K562 (cell line): Measurements from ENCODE around the gene NDUFB8. TPM values are rescaled to one million over a fixed set of nuclear protein-coding genes. Genes with fewer than 3 reads are reported as not detected.

Experiments used
- BHLHE40 ChIP-seq: IDR thresholded peaks from 2 replicates; pipeline ENCODE4 v1.6.1; 2011; ENCODE audit warnings: low read length, improper control_type of control experiment
- BMI1 ChIP-seq: fragments of 150-350 bp; IDR thresholded peaks from 2 replicates; pipeline ENCODE4 v1.6.1; 2014; ENCODE audit warnings: low read length
- CAMTA2 ChIP-seq: fragments of 250-450 bp; sonication (Bioruptor Pico); conservative IDR thresholded peaks from 2 replicates; pipeline ENCODE4 v1.5.1; 2022
- CEBPG ChIP-seq, 3 experiments: fragments of 200-800 bp in 1 of 3; sonication (Bioruptor generic) in 1 of 3; sonication (generic) in 1 of 3; formaldehyde crosslinking in 1 of 3; IDR thresholded peaks in 2 of 3; conservative IDR thresholded peaks in 1 of 3; 2 replicates each; pipeline versions ENCODE4 v1.6.1 to v1.8.0; 2016 to 2022; ENCODE audit warnings: missing compliant biosample characterization in 2 of 3, missing genetic modification characterization in 2 of 3, mild to moderate bottlenecking in 1 of 3, missing genetic modification reagents in 1 of 3
- EZH2 ChIP-seq: IDR thresholded peaks from 2 replicates; pipeline ENCODE4 v1.6.1; 2012; ENCODE audit warnings: low read depth, mild to moderate bottlenecking, inconsistent platforms, low read length, borderline replicate concordance
- FOXA3 ChIP-seq, 2 experiments: fragments of 450-650 bp in 1 of 2; sonication (generic) in 1 of 2; formaldehyde crosslinking; IDR thresholded peaks in 1 of 2; conservative IDR thresholded peaks in 1 of 2; 2 replicates each; pipeline versions ENCODE4 v1.4.0 to v1.8.0; 2020 to 2022; ENCODE audit warnings: mild to moderate bottlenecking in 2 of 2, missing genetic modification reagents in 1 of 2
- FOXK2 ChIP-seq, 2 experiments: fragments of 450-650 bp; IDR thresholded peaks in 1 of 2; conservative IDR thresholded peaks in 1 of 2; 2 replicates each; pipeline ENCODE4 v1.6.1; 2016; ENCODE audit warnings: low read depth in 2 of 2, mild to moderate bottlenecking in 1 of 2
- IRF2 ChIP-seq: sonication (generic); formaldehyde crosslinking; IDR thresholded peaks from 2 replicates; pipeline ENCODE4 v1.8.1; 2022; ENCODE audit warnings: mild to moderate bottlenecking, missing genetic modification reagents
- NBN ChIP-seq: fragments of 450-650 bp; IDR thresholded peaks from 2 replicates; pipeline ENCODE4 v1.6.1; 2016; ENCODE audit warnings: low read depth, mild to moderate bottlenecking
- NFXL1 ChIP-seq: fragments of 450-650 bp; formaldehyde crosslinking; IDR thresholded peaks from 2 replicates; pipeline ENCODE4 v1.4.0; 2021; ENCODE audit warnings: mild to moderate bottlenecking
- NR4A1 ChIP-seq, 2 experiments: fragments of 250-450 bp in 1 of 2; fragments of 450-650 bp in 1 of 2; sonication (Bioruptor Pico) in 1 of 2; IDR thresholded peaks; 2 replicates each; pipeline versions ENCODE4 v1.4.0 to v1.6.1; 2016 to 2020; ENCODE audit warnings: mild to moderate bottlenecking in 2 of 2, missing compliant biosample characterization in 1 of 2, missing genetic modification characterization in 1 of 2, moderate library complexity in 1 of 2
- NRF1 ChIP-seq, 2 experiments: fragments of 450-650 bp; IDR thresholded peaks in 1 of 2; conservative IDR thresholded peaks in 1 of 2; 2 replicates each; pipeline ENCODE4 v1.6.1; 2014; ENCODE audit warnings: mild to moderate bottlenecking in 2 of 2
- PURB ChIP-seq: sonication (generic); formaldehyde crosslinking; IDR thresholded peaks from 2 replicates; pipeline ENCODE4 v1.9.0; 2021; ENCODE audit warnings: low read depth, mild to moderate bottlenecking, missing genetic modification reagents
- RFX1 ChIP-seq: fragments of 450-650 bp; IDR thresholded peaks from 2 replicates; pipeline ENCODE4 v1.6.1; 2016; ENCODE audit warnings: mild to moderate bottlenecking, moderate library complexity
- SNIP1 ChIP-seq: fragments of 450-650 bp; IDR thresholded peaks from 2 replicates; pipeline ENCODE4 v1.7.1; 2017; ENCODE audit warnings: low read depth, mild to moderate bottlenecking
- SREBF1 ChIP-seq: fragments of 150-350 bp; IDR thresholded peaks from 2 replicates; pipeline ENCODE4 v1.6.1; 2014; ENCODE audit warnings: antibody characterized with exemption, low read depth, low read length, borderline replicate concordance
- TRIM24 ChIP-seq, 2 experiments: fragments of 450-650 bp; IDR thresholded peaks; 2 replicates each; pipeline ENCODE4 v1.6.1; 2016
- ZNF146 ChIP-seq: IDR thresholded peaks from one replicate; pipeline ENCODE4 v1.6.1; 2018; ENCODE audit warnings: missing compliant biosample characterization; ENCODE audit not compliant: unreplicated experiment
- ZNF77 ChIP-seq: fragments of 250-450 bp; sonication (Bioruptor Pico); IDR thresholded peaks from 2 replicates; pipeline ENCODE4 v1.5.0; 2020
- polyA plus RNA-seq, 8 experiments: library from polyadenylated mRNA; depleted of rRNA in 4 of 8; stranded (reverse) in 5 of 8; unstranded in 3 of 8; fragments of >200 nt; fragmentation: Nextera tagmentation in 2 of 8; fragmentation: Illumina TruSeq in 1 of 8; extraction: Ambion mirVana in 2 of 8; extraction: Trizol in 1 of 8; gene quantifications; 2 replicates each; pipeline versions ENCODE4 v1.2.1 to v1.2.3, GENCODE V29; 2011 to 2014; ENCODE audit warnings: inconsistent platforms in 1 of 8, missing spikeins in 1 of 8
- total RNA-seq, 7 experiments: library from RNA; depleted of rRNA in 6 of 7; stranded (reverse); fragments of >200 nt in 6 of 7; fragmentation: Illumina TruSeq in 2 of 7; extraction: Trizol in 2 of 7; gene quantifications; 2 replicates each; pipeline versions ENCODE4 v1.2.1 to v1.2.3, GENCODE V29; 2011 to 2021; ENCODE audit warnings: low replicate concordance in 1 of 7
- TF ChIP-seq, protein P1 (sequence below), 3 experiments: fragments of 200-800 bp in 1 of 3; fragments of 250-450 bp in 1 of 3; fragments of 450-650 bp in 1 of 3; sonication (Bioruptor Pico) in 1 of 3; sonication (Bioruptor generic) in 1 of 3; formaldehyde crosslinking in 1 of 3; IDR thresholded peaks; 2 replicates each; pipeline versions ENCODE4 v1.6.1 to v1.8.0; 2016 to 2022; ENCODE audit warnings: mild to moderate bottlenecking in 2 of 3, missing genetic modification characterization in 2 of 3, missing compliant biosample characterization in 1 of 3, moderate library complexity in 1 of 3
- TF ChIP-seq, protein P2 (sequence below): fragments of 250-450 bp; sonication (Bioruptor Pico); IDR thresholded peaks from 2 replicates; pipeline ENCODE4 v1.4.0; 2020; ENCODE audit warnings: borderline replicate concordance

NDUFB8 gene
- total and polyA plus RNA-seq, 9 of the 15 experiments (the other 6 are each of a cell fraction or from before 2014, with no cell fraction given) = 131 to 360 (median 199) TPM

DNA sequence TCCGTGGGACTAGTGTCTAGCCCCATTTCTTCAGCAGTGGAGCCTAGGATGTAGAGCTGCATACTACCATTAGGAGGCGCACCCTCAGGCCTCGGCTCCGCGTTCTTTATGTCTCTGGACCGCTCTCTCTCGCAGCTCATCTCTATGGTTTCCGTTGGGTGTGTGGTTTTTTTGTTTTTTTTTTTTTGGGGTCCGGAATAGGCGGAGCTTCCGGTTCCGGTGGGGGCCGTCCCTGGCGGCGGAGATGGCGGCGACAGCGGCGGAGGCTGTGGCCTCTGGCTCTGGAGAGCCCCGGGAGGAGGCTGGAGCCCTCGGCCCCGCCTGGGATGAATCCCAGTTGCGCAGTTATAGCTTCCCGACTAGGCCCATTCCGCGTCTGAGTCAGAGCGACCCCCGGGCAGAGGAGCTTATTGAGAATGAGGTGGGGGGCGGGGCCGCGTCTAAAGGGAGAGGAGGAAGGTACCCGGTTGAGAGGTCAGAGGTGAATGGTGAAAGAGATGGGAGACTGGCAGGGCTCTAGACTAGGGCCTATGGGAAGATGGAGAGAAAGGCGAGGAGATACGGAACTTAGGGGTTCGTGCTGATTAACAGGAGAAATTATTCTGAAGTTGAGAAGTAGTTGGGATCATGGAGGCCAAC lies 6.2 kb upstream of the NDUFB8 start, which contains the start of gene HIF1AN (continued):
- TF ChIP-seq BMI1 = no peak
- TF ChIP-seq TRIM24 (IDR thresholded peaks at IDR 0.05) = no peak
- TF ChIP-seq ZNF77 = no peak
- TF ChIP-seq NR4A1 (CRISPR knock-in tag; IDR thresholded peaks at IDR 0.05) = no peak
- TF ChIP-seq NR4A1 (tag; IDR thresholded peaks at IDR 0.05) = no peak
- TF ChIP-seq, protein P1, sequence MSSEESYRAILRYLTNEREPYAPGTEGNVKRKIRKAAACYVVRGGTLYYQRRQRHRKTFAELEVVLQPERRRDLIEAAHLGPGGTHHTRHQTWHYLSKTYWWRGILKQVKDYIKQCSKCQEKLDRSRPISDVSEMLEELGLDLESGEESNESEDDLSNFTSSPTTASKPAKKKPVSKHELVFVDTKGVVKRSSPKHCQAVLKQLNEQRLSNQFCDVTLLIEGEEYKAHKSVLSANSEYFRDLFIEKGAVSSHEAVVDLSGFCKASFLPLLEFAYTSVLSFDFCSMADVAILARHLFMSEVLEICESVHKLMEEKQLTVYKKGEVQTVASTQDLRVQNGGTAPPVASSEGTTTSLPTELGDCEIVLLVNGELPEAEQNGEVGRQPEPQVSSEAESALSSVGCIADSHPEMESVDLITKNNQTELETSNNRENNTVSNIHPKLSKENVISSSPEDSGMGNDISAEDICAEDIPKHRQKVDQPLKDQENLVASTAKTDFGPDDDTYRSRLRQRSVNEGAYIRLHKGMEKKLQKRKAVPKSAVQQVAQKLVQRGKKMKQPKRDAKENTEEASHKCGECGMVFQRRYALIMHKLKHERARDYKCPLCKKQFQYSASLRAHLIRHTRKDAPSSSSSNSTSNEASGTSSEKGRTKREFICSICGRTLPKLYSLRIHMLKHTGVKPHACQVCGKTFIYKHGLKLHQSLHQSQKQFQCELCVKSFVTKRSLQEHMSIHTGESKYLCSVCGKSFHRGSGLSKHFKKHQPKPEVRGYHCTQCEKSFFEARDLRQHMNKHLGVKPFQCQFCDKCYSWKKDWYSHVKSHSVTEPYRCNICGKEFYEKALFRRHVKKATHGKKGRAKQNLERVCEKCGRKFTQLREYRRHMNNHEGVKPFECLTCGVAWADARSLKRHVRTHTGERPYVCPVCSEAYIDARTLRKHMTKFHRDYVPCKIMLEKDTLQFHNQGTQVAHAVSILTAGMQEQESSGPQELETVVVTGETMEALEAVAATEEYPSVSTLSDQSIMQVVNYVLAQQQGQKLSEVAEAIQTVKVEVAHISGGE (CRISPR knock-in tag; IDR thresholded peaks at IDR 0.05) = peak in 1 of 3 experiments; percentile 36; a peak in 1 of 6 replicates
- no peak for TF ChIP-seq FOXA3 (CRISPR knock-in tag; conservative IDR thresholded peaks at IDR 0.05 in 1 of 2, IDR thresholded peaks at IDR 0.05 in 1 of 2)
- no peak for TF ChIP-seq BHLHE40
- TF ChIP-seq, protein P2, sequence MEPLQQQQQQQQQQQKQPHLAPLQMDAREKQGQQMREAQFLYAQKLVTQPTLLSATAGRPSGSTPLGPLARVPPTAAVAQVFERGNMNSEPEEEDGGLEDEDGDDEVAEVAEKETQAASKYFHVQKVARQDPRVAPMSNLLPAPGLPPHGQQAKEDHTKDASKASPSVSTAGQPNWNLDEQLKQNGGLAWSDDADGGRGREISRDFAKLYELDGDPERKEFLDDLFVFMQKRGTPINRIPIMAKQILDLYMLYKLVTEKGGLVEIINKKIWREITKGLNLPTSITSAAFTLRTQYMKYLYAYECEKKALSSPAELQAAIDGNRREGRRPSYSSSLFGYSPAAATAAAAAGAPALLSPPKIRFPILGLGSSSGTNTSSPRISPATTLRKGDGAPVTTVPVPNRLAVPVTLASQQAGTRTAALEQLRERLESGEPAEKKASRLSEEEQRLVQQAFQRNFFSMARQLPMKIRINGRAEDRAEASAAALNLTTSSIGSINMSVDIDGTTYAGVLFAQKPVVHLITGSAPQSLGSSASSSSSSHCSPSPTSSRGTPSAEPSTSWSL = no peak
- no peak for TF ChIP-seq ZNF146 (CRISPR knock-in tag)
- TF ChIP-seq RFX1 = peak; percentile 25; the same call in 1 of the 2 replicates
- TF ChIP-seq SNIP1 = peak; percentile 89
- peak; percentile 64 to 70 for TF ChIP-seq FOXK2 (conservative IDR thresholded peaks at IDR 0.05 in 1 of 2, IDR thresholded peaks at IDR 0.05 in 1 of 2; ENCODE audit: low read depth in 2 of 2)
- TF ChIP-seq CAMTA2 (CRISPR knock-in tag) = no peak
- peak; percentile 79 for TF ChIP-seq NBN
- TF ChIP-seq NRF1 (conservative IDR thresholded peaks at IDR 0.05 in 1 of 2, IDR thresholded peaks at IDR 0.05 in 1 of 2) = peak in 1 of 2 experiments; percentile 38; a peak in 2 of 4 replicates
- TF ChIP-seq IRF2 = no peak
- no peak for TF ChIP-seq EZH2
- no peak for TF ChIP-seq SREBF1
- TF ChIP-seq NFXL1 (CRISPR knock-in tag) = no peak
- TF ChIP-seq CEBPG (CRISPR knock-in tag; IDR thresholded peaks at IDR 0.05) = no peak
- no peak for TF ChIP-seq CEBPG (tag; conservative IDR thresholded peaks at IDR 0.05 in 1 of 2, IDR thresholded peaks at IDR 0.05 in 1 of 2)
- TF ChIP-seq PURB (CRISPR knock-in tag) = no peak
